Measurements from ENCODE around the gene EN2.

Gene EN2

GRCh38 chr7:155508376-155509358, 50.7 kb downstream of the EN2 start:
- DNase-seq (ENCODE audit: low spot score), result no peak

GRCh38 chr7:155509359-155509724, 51.4 kb downstream of the EN2 start:
- DNase-seq (ENCODE audit: low spot score), result no peak

DNA sequence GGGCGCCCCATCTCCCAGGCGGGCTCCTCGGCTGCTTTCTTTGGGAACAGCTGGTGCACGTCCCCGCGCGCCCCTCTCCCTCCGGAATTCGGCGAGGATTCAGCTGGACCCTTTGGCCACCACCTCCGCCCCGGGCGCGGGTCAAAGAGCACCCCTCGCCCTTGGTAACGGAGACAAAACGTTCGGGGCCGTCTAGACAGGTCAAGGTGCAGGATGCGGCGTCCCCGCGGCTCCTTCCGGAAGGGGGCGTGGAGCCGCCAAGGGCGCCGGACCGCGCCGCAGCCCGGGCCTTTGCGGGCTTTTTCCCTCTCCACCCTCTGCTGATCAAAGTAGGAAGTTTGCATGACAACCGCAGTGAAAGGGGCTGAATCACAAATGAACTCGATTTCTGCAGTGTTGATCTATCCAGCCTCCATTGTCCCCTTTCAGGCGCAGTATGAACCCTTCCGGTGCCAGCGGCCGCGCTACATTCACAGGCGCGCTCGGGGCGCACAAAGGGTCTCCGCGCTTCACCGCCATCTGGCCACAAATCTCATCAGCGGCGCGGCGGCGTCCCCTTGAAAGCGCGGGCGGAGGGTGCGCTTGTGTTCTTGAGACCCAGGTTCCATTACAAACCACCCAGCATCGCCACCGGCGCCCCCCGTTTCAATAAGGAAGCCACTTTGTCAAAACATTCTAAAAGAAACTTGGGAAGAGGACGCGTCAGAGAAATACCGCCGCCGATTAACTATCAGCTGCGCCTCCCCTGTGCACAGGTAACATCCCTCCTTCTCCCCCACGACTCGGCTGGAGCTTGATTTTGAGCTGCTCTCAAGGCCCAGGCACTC, 52.0 kb downstream of the EN2 start:
- no peak for DNase-seq (ENCODE audit: low spot score)

DNA sequence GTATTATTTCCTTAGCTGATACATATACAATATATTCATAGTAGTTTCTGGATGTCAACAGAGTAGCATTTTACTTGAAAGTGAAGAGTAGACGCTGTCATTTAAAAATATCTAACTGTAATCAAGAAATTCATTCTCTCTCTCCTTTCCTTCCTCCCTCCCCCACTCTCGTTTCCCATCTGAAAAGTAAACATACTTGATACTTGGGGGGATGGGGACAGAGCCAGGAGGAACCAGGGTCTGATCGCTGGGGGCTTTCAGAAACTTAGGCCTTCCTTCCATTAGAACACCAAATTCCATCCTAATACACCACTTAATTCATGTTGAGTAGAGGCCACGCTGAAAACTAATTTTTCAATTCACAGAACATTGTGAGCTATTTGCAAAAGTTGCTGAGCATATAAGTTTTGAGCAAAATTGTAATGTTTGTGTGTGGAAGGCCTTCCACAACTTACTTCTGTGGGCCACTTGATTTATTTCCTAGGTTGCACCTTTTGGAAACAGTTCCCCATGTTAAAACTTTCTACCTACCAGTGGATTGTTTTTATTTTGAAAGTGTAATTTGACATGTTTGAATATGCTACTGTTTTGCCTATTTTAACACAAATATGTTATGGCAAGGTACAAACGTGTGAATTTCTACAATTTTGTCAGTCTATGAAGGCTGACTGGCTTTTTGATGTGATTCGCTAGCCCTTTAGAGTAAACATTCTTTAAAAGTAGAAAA, 53.2 kb downstream of the EN2 start:
- no peak for DNase-seq (ENCODE audit: low spot score)

GRCh38 chr7:155511702-155511996, 53.7 kb downstream of the EN2 start:
- no peak for DNase-seq (ENCODE audit: low spot score)

DNA sequence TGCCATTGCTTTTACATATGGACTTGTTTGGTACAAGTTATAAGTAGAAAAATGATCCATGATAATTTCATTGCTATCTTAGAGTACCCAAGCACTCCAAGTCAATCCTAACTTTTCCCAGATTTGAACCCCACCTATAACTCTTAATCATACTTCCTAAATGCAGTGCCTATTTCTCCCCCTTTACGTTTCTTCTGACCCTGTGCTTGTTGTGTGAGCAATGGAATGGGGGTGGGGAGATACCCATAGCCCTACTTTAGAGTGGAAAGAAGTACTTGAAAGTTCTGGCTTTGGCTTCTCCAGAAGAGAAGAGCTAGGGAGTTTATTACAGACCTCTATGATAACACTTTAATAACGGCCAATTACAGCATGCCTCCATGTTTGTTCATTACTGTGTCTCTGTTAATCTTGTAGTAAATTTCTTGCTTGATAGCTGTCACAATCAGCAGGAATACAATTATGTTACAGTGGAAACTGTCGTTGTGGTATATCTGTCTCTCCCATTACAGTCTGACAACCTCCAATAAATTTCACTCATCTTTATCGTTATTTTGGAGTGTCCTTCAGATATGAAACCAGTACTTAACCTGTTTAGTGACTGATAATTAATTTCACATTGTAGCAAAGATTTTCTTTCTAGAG, 54.4 kb downstream of the EN2 start:
- no peak for DNase-seq (ENCODE audit: low spot score)

- no peak for DNase-seq (ENCODE audit: low spot score)
These were observed 55.8 kb downstream of the EN2 start for GRCh38 chr7:155513543-155514285.

- DNase-seq (ENCODE audit: low spot score), result no peak
These were observed 56.4 kb downstream of the EN2 start for GRCh38 chr7:155514296-155514695.
